Activated CD4-positive, alpha-beta T cell treated with anti-CD3 and anti-CD28 coated beads, Interleukin-2, amount 50 U/mL, for 4 hours (primary cell): ENCODE data around the gene PNMA6A.
"Not testable (repeated sequence)": the region's sequence is repeated elsewhere in the genome, so short reads cannot be mapped to it uniquely, and the experiment has no call there.

Experiments used
- DNase-seq, 2 experiments: peaks; one replicate each; pipeline ENCODE4 v3.0.0-alpha.2; 2020

The PNMA6A gene

DNA sequence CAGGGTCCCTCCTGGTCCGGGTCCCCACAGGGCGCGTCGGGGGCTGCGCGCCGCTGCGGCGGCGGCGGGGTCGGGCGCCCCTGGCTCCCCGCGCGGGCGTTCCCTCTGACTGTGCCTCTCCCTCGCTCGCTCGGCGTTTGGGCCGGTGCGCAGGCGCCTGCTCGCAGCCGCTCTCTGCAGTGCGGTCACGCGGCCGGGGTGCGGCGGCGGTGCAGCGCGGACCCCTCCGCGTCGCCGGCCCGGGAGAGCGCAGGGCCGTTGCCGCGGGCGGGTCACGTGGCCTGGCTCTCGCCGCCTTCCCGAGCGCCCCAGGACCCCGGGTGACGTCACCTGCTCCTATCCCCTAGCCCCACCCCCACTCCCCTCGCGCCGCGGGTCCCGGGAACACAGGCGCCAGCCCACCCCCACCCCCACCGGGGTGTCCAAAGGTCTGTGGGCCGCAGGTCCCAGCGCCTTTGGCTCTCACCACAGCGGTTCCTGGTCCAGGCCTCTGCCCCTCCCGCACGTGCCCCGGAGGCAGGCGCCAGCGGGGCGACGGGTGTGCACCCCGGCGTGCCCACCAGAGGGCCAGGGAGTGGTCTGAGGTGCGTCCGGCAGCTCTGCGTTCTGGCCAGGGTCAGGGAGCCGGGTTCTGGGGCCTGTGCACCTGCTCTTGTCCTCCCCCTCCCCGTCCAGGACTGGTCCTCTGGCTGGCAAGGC lies 5.3 kb downstream of the PNMA6A start:
- not testable (repeated sequence) for DNase-seq

DNA sequence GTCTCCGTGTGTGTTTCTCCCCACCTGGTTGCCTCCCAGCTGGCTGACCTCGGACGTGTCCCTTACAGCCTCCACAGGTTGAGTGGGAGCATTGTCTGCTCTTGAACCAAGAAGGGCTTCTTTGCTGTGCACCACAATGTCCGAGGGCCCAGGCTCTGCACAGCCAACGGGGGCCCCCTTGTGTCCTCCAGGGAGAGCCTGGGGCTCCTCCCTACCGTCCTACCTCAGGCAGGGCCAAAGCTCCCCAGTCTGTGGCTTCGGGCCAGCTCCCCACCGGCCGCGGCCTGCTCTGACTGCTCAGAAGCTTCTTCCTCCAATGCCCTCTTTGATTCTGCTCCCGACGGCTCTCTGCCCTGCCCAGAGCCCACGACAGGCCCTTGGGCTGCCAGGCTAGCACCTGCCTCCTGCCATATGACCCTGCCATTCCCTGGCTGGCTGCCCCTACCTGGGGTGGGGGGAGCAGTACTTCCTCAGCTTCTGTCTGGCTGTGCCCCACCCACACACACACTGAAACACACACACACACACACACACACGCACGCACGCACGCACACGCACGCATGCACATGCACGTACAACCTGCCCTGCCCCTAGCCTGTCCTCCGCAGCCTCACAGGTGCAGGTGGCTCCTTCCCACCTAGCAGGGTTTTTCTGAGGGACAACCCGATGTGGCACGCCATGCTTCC lies 11.1 kb downstream of the PNMA6A start:
- not testable (repeated sequence) for DNase-seq

DNA sequence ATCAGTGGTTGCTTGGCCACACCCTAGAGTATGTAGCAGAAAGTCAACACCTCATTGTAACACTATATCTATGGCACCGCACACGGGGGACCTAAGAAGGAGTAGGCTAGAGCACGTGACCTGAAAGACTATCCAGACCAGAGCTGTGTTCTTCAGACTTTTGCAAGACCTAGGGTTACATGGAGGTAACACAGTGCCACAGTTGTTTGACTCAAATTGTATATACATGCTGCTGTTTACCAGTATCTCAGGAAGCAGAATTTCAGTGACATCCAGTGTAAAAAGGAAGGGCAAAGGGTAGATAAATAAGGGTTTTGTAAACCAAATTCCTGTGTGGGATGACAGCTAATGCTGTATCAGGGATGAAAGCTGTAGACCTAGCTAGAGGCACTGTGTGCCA lies 30.2 kb downstream of the PNMA6A start:
- DNase-seq, result no peak

DNA sequence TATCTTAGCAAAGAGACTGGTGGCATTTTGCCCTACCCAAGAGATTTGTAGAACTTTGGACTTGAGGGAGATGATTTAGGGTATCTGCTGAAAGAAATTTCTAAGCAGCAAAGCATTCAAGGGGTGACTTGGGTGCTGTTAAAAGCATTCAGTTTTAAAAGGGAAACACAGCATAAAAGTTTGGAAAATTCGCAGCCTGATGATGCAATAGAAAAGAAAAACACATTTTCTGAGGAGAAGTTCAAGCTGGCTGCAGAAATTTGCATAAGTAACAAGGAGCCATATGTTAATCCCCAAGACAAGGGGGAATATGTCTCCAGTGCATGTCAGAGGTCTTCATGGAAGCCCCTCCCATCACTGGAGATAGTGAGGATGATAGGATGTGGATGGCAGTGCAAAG lies 32.7 kb downstream of the PNMA6A start:
- DNase-seq, result not testable (repeated sequence)

DNA sequence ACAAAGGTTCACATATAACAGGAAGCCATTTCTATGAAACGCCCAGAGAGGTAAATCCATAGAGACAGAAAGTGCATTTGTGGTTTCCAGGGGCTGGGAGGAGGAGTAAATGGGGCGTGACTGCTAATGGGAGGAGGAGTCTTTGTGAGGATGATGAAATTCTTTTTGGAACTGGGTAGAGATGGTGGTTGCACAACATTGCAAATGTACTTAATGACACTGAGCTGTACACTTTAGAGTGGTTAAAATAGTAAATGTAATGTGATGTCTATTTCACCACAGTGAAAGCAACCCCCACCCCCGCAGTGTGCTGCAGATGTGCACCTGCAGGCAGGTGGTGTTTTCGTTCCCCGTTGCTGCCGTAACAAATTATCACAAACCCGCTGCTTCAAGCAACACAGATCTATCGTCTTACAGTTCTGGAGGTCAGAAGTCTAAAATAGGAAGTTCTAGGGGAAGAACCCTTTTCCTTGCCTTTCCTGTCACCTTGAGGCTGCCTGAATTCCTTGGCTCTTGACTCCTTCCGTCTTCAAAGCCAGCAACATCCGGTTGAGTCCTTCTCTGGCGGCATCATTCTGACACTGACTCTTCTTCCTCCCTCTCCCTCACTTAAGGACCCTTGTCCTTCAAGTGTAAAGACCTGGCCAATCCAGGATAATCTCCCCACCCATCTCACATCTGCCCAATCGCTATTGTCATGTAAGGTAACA lies 34.0 kb downstream of the PNMA6A start:
- not testable (repeated sequence) for DNase-seq

DNA sequence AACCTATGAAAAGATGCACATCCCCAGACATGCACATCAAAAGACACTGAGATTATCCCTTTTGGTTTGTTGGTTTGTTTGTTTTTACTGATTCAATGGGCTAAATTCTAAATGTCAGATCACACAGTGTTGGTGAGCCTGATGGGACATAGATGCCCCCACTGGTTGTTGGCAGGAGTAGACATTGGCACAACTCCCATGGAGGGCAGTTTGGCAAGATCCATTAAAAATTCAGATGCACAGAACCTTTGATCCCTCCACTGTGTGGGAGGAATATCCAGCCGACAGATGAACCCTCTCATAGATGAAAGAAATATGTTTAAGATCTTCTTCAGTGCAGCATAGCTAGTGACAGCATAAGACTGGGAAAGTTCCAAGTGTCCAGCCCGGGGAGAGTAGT lies 38.5 kb downstream of the PNMA6A start:
- DNase-seq, result not testable (repeated sequence)

DNA sequence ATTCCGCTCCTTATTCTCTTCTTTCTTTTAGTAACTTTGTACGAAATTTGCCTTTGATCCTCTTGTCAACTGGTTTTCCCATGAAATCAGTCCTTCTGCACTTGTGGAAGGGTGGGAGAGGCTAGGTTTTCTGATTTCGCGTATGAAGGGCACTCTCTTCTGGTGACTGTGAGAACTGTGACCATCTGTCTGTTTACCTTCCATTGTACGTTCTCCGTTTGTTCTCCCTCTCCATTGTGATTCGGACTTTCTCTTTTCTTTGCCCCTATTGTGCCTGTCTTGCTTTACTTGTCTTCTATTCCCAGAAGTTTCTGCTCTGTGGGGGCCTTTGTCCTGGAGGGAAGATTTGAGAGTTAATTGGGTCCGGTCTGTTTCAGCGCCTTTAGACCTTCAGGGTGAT lies 41.6 kb downstream of the PNMA6A start:
- not testable (repeated sequence) for DNase-seq

DNA sequence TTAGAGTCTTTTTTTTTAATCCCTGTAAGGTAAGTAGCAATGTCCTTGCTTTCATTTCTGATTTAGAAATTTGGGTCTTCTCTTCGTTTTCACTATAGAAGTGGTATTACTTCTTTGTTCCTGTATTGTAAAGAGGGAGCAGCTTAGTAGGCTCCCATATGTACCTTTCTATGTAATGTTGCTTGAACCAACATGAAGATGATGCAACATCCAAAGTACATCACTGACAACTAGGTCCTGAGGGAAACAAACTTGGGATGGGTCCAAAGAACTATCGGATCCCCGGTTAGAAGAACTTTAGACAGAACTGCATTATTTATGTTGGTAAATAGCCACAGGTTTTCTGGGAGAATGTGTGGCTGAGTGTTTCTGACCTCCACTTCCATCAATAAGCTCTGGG lies 45.5 kb downstream of the PNMA6A start:
- DNase-seq, result not testable (repeated sequence)

DNA sequence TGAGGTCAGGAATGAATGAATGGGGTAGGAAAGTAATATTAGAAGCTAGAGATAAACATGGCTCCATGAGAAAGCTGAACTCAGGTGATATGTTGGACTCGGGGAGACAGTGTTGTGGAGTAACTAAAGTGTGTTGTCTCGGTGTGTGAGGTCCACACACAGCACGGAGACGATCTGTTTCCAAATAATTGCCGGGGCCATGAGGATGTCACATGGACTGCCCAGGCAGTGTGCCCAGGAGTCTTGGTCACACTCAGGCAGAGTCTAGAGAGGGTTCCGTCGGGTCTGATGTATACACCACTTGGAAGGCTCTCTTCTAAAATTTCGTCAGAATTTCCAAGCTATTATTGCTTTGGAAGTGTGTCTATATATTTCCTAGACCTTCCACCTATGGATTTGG lies 48.0 kb downstream of the PNMA6A start:
- DNase-seq, result not testable (repeated sequence)

DNA sequence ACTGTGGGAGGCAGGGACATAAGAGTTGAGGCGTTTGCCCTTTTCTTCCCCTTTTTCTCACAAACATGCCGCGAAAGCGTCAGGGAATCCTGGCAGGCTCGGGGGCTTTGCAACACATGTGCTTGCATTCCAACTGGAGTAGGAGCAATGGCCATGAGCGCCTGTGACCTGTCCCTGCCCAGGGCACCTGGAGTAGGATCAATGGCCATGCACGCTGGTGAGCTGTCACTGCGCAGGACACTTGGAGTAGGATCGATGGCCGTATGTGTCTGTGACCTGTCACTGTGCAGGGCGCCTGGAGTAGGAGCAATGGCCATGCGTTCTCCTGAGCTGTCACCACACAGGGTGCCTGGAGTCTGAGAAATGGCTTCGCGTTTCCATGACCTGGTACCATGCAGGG lies 51.2 kb downstream of the PNMA6A start:
- DNase-seq, result not testable (repeated sequence)
